GM19043 (cell line): ENCODE results near the gene MAGEA9B.
"Not testable (repeated sequence)": the region's sequence is repeated elsewhere in the genome, so short reads cannot be mapped to it uniquely, and the experiment has no call there.

ENCODE experiments used
- ATAC-seq: cut with Tn5 transposase; IDR thresholded peaks from one replicate; pipeline ENCODE4 v1.9.1; 2021; ENCODE audit warnings: low read depth; ENCODE audit not compliant: unreplicated experiment

MAGEA9B gene

DNA sequence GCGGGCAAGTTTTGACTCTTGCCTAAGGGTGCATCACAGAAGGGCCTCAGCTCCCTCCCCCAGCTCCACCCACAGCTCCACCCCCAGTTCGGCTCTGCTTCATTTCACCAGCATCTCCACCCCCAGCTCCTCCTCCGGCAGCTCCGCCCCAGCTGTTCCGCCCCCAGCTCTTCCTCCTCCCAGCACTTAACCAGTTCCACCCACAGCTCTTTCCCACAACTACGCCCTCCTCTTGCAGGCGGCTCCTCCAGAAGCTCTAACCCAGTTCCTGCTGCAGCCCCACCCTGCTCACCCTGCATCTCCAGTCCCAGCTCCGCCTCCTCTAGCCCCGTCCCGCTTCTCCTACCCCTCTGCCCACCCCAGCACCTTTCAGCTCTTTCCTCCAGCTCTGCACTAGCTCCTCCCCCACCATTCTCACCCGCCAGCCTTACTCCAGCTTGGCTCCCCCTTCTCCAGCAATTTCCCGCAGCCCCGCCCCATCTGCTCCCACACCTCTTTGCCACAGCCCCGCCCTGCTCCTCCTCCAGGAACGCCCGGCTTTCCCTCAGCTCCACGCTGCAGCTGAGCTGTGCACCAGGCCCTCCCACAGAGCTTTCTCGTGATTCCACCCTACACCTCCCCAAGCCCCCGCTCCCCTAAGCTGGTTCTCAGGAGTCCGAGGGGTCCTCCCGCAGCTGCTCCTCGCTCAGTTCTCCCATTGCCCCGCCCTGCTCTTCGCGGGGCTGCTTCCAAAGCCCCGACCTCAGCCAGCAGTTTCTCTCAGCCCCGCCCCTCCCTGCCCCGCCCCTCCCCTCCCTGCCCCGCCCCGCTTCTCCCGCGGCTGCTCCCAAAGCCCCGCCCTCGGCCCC, 47.8 kb downstream of the MAGEA9B start:
- ATAC-seq: peak; percentile 37

DNA sequence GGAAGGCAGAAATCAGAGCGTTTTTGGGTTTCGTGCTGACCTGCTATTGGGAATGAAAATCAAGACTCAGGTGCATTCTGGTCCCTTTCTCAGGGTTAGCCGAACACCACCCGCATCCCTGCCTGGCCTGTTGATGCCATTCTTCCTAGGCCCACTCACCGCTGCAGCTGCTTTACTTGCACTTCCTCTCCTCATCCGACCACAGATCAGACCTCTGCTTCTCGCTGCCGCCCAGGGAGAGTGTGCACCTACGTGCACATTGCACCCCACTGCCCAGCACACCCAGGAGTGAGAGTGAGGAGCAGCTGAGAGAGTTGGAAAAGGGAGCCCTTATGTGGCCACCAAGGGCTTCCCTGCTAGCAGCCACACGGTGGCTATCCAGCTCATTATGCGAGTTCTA, 49.8 kb downstream of the MAGEA9B start:
- ATAC-seq: peak; percentile 13

DNA sequence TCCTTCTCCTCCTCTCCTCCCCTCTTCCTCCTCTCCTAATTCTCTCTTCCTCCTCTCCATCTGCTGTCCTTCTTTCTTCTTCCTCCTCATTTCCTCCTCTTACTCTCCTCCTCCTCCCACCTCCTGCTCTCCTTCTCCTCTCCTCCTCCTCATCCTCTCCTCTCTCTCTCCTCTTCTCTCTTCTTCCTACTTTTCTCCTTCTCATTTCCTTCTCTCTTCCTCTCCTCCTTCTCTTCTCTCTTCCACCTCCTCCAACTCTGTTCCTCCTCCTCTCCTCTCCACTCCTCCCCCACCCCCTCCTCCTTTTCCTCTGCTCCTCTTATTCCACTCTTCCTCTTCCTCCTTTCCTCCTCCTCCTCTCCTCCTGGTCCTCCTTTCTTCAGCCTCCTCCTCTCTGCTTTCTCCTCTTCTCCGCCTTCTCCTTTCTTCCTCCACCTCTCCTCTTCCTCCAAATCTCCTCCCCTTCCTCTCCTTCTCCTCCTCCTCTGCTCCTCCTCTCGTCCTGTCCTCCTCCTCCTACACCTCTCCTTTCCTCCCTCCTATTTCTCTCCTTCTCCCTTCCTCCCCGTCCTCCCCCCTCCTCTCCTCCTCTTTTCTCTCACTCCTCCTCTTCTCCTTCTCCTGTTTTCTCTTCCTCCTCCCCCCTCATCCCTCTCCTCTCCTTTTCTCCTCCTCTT, 52.2 kb downstream of the MAGEA9B start:
- not testable (repeated sequence) for ATAC-seq

DNA sequence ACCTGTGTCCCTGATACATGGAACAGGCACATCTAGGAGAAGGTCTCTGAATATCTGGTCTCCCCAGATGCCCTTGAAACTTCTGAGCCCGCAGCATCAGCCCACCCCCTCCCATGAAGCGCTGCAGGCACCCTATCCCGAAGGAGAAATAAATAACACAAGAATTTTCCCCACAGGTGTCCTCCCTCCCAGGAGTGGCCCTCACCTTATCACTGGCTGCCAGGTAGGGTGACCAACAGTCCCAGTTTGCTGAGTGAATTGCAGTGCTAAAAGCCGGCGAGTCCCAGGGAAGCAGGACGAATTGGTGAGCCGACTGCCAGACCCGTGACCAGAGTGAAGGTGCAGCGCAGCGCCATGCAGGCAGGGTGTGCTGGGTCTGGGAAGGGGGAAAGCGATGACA, 53.3 kb downstream of the MAGEA9B start:
- not testable (repeated sequence) for ATAC-seq

DNA sequence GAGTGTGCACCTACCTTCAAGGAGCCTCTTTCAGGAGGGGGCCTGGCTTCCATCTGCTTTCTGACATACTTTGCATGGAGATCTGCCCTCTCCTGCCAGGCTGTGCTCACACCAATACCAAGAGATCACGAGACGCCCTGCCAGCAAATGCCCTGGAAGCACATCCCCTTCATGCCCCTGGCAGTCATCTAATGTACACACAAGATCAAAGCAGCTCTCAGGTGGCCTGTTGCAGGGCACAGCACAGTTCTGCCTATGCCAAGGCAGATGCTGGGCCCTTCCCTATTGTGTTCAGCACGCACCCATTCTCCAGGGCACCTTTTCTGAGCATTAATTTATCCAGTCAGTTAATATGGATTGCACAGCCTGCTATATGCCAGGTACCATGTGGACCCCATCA, 54.4 kb downstream of the MAGEA9B start:
- not testable (repeated sequence) for ATAC-seq
